HL-60 (cell line): Measurements from ENCODE around the gene PNPO.

Experiments
- CTCF ChIP-seq: IDR thresholded peaks from one replicate; pipeline ENCODE4 v1.5.1; 2011; ENCODE audit warnings: low read length, control low read depth, inconsistent platforms; ENCODE audit not compliant: insufficient read depth
- GABPA ChIP-seq: IDR thresholded peaks from 2 replicates; pipeline ENCODE4 v1.6.1; 2012; ENCODE audit warnings: low read depth
- POLR2AphosphoS5 ChIP-seq: IDR thresholded peaks from 2 replicates; pipeline ENCODE4 v1.6.1; 2012; ENCODE audit warnings: low read depth
- REST ChIP-seq: IDR thresholded peaks from 2 replicates; pipeline ENCODE4 v1.6.1; 2012; ENCODE audit warnings: low read depth; ENCODE audit not compliant: insufficient replicate concordance
- SPI1 ChIP-seq: IDR thresholded peaks from 2 replicates; pipeline ENCODE4 v1.6.1; 2012; ENCODE audit warnings: low read depth, mild to moderate bottlenecking, borderline replicate concordance

DNA sequence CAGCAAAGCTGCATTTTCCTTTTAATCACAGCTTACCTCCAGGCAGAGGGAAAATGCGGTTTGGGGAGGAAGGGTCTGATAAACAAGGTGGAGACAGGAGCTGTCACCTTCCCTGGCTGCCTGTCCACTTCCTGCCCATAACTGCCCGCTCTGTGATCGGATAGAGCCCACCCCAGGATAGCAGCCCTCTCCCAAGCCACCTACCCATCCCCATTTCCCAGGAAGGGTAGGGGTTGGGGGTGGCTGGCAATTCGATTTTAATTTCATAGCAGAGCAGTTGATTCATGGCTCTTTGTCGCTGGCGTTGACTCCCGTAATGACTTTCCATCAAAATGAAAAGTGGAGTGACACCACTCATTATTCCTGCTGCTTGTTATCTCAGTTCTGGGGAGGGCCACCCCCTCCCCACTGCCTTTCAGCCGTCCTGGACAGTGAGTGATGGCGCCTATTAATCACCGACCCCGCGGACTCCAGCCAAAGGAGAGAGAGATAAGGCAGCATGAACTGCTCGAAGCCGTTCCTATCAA is 40.8 kb downstream of the PNPO start:
- TF ChIP-seq SPI1 (no peak), POLR2AphosphoS5 (no peak), CTCF (no peak), REST (no peak), GABPA (no peak)
